Endothelial cell (in vitro differentiated cells): ENCODE measurements around the gene USF3. TPM values are rescaled to one million over a fixed set of nuclear protein-coding genes. Genes with fewer than 3 reads are reported as not detected.

ENCODE experiments used
- DNase-seq: peaks from one replicate; pipeline ENCODE4 v3.0.0; 2021; ENCODE audit warnings: low spot score
- H3K27ac Mint-ChIP-seq: one replicate; pipeline ENCODE4 v1.8.0; 2021; ENCODE audit warnings: mixed read lengths, inconsistent platforms; ENCODE audit not compliant: unreplicated experiment
- H3K27me3 Mint-ChIP-seq: one replicate; pipeline ENCODE4 v1.8.0; 2021; ENCODE audit warnings: mild to moderate bottlenecking, moderate library complexity, mixed read lengths, inconsistent platforms; ENCODE audit not compliant: unreplicated experiment
- H3K36me3 Mint-ChIP-seq: one replicate; pipeline ENCODE4 v1.8.0; 2021; ENCODE audit warnings: mild to moderate bottlenecking, low read depth, mixed read lengths, inconsistent platforms; ENCODE audit not compliant: unreplicated experiment
- H3K4me1 Mint-ChIP-seq: one replicate; pipeline ENCODE4 v1.8.0; 2021; ENCODE audit warnings: mild to moderate bottlenecking, mixed read lengths, inconsistent platforms; ENCODE audit not compliant: unreplicated experiment
- H3K4me3 Mint-ChIP-seq: one replicate; pipeline ENCODE4 v1.8.0; 2021; ENCODE audit warnings: mild to moderate bottlenecking, mixed read lengths, inconsistent platforms; ENCODE audit not compliant: unreplicated experiment
- H3K9me3 Mint-ChIP-seq: one replicate; pipeline ENCODE4 v1.8.0; 2021; ENCODE audit warnings: mixed read lengths, inconsistent platforms; ENCODE audit not compliant: unreplicated experiment
- CTCF ChIP-seq: fragments of 200-600 bp; sonication (generic); IDR thresholded peaks from one replicate; pipeline ENCODE4 v1.5.0; 2021; ENCODE audit warnings: antibody characterized with exemption; ENCODE audit not compliant: unreplicated experiment
- total RNA-seq: library from RNA; stranded (reverse); fragmentation: NEBNext Ultra II Directional; extraction: Animal tissue kit (Norgen Biotek cat#: 25700); gene quantifications from one replicate; pipeline ENCODE4 v1.2.1, GENCODE V29; 2021; ENCODE audit not compliant: unreplicated experiment

Gene USF3
- total RNA-seq, 1 donor from 2014 or later = 15.4 TPM

GRCh38 chr3:113685956-113686721, 10.3 kb downstream of the USF3 start:
- no peak overlapping the region for H3K27ac Mint-ChIP-seq
- no peaks in the 10 kb centered on the region for H3K27me3 Mint-ChIP-seq
- no peak overlapping the region for H3K4me3 Mint-ChIP-seq
- H3K36me3 Mint-ChIP-seq = peaks cover 8% of the 10 kb centered on the region
- no peaks in the 10 kb centered on the region for H3K4me1 Mint-ChIP-seq
- no peak for TF ChIP-seq CTCF
- H3K9me3 Mint-ChIP-seq = no peaks in the 10 kb centered on the region
- DNase-seq = no peak

- Mint-ChIP-seq H3K27me3 (no peaks in the 10 kb centered on the region), H3K27ac (no peak overlapping the region), H3K4me3 (peak overlapping the region; percentile 29), H3K4me1 (no peaks in the 10 kb centered on the region), H3K36me3 (peaks cover 8% of the 10 kb centered on the region), H3K9me3 (no peaks in the 10 kb centered on the region)
- TF ChIP-seq CTCF = no peak
- DNase-seq = no peak
Observed at GRCh38 chr3:113685124-113685523, 11.3 kb downstream of the USF3 start.

- Mint-ChIP-seq H3K4me3 (no peak overlapping the region), H3K27me3 (no peaks in the 10 kb centered on the region), H3K36me3 (peaks cover 8% of the 10 kb centered on the region)
Observed at GRCh38 chr3:113684271-113684819, 12.1 kb downstream of the USF3 start.

GRCh38 chr3:113678773-113679172, 17.7 kb downstream of the USF3 start:
- peaks cover 16% of the 10 kb centered on the region for H3K36me3 Mint-ChIP-seq
- H3K27me3 Mint-ChIP-seq = no peaks in the 10 kb centered on the region
- H3K9me3 Mint-ChIP-seq = no peaks in the 10 kb centered on the region
- H3K27ac Mint-ChIP-seq = no peak overlapping the region
- peaks cover 3% of the 10 kb centered on the region for H3K4me1 Mint-ChIP-seq
- no peak for DNase-seq
- no peak overlapping the region for H3K4me3 Mint-ChIP-seq
- no peak for TF ChIP-seq CTCF

More at GRCh38 chr3:113684271-113684819, 12.1 kb downstream of the USF3 start:
- TF ChIP-seq CTCF = no peak
- no peak for DNase-seq
- Mint-ChIP-seq H3K9me3 (no peaks in the 10 kb centered on the region), H3K4me1 (no peaks in the 10 kb centered on the region), H3K27ac (no peak overlapping the region)

GRCh38 chr3:113677737-113678136, 18.7 kb downstream of the USF3 start:
- peaks cover 3% of the 10 kb centered on the region for H3K4me1 Mint-ChIP-seq
- peaks cover 16% of the 10 kb centered on the region for H3K36me3 Mint-ChIP-seq
- no peaks in the 10 kb centered on the region for H3K9me3 Mint-ChIP-seq
- H3K27me3 Mint-ChIP-seq = no peaks in the 10 kb centered on the region
- no peak overlapping the region for H3K27ac Mint-ChIP-seq
- H3K4me3 Mint-ChIP-seq = no peak overlapping the region
- TF ChIP-seq CTCF = no peak
- DNase-seq = no peak
